NCI-H2196 treated with DMSO at 0.1 percent for 48 hours (cell line): ENCODE results near the gene GAGE13.
"Not testable (repeated sequence)": the region's sequence is repeated elsewhere in the genome, so short reads cannot be mapped to it uniquely, and the experiment has no call there.

Source experiments
- DNase-seq: peaks from one replicate; lab custom pipeline; 2025; ENCODE audit not compliant: unreplicated experiment; lab: John Stamatoyannopoulos, UW

Gene GAGE13, protein sequence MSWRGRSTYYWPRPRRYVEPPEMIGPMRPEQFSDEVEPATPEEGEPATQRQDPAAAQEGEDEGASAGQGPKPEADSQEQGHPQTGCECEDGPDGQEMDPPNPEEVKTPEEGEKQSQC

GRCh38 chrX:49331282-49331681 is at the start of gene GAGE13:
Gene GAGE13 (plus strand): TSS chrX:49331582. CDS start chrX:49332738, 1,156 bp downstream.
- DNase-seq: not testable (repeated sequence)

DNA sequence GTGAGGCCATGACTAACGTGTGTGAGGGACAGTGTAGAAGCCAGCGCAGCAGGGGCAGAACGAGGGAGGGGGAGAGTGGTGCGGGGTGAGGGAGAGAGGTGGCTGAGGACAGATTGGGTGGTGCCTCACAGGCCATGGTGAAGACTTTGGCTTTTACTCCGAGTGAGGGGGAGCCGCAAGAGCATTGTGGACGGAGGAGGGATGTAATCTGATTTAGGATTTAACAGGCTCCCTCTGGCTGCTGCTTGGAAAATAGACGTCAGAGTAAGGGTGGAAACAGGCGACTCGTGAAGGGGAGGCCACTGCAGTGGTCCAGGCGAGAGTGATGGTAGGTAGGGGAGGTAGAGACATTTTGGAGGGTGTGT is 48.8 kb upstream of the GAGE13 start:
- no peak for DNase-seq

GRCh38 chrX:49284212-49284611 is 47.2 kb upstream of the GAGE13 start:
- DNase-seq: no peak

DNA sequence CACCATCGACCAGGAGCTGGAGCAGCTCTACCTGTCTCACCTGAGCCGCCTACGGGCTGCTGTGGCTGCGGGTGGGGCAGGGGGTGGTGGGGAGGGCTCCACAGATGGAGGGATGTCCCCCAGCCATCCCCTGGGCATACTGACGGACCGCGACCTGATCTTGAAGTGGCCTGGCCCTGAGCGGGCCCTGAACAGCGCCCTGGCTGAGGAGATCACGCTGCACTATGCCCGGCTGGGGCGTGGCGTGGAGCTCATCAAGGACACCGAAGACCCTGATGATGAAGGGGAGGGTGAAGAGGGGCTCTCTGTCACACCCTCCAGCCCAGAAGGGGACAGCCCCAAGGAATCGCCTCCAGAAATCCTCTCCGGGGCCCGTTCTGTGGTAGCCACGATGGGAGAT is 45.2 kb upstream of the GAGE13 start:
- no peak for DNase-seq

DNA sequence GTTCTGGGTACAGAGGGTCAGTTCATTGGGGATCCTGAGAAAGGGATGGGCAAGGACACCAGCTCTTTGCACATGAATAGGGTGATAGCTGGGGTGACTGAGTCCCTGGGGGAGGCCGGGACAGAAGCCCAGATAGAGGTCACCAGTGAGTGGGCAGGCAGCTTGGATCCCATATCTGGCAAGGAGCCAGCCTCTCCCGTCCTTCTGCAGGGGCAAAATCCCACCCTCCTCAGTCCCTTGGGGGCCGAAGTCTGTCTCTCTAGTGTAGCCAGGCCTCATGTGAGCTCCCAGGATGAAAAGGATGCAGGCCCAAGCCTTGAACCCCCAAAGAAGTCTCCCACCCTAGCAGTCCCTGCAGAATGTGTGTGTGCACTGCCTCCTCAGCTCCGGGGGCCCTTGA is 44.8 kb upstream of the GAGE13 start:
- no peak for DNase-seq

DNA sequence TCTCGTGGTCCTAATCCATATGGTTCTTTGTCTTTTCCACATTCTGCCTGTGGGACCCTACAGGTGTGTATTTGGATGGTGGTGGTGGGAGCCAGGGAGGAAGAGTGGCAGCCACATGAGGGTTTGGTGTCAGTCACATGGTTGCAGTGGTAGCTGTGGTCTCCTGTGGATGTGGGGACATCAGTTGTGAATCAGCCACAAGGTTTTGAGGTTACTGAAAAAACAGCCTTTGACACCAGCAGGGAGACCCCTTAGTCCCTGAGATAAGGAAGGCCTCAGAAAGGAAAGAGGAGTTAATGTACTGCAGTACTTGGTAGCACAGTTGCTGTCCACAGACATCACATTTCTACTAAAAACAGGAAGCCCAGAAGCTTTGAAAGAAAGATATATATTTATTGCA is 43.7 kb upstream of the GAGE13 start:
- no peak for DNase-seq

DNA sequence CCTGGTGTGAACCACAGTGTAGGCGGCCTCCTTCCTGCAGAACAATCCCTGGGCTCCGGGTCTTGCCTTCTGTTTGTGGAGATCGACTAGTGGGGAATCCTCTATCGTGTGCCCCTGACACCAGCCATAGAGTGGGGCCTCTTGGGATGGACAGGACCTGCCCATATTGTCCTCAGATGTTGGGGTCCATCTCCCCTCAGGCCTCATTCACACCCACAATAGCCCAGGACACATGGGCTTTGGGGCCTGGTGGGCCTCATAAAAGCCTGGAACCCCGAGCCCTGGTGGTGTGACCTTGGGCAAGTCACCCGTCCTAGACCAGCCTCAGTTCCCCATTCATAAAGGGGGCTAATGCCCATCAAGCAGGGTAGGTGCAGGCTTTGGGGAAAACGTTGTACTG is 41.2 kb upstream of the GAGE13 start:
- DNase-seq: no peak

GRCh38 chrX:49291615-49292337 is 39.6 kb upstream of the GAGE13 start:
- no peak for DNase-seq

GRCh38 chrX:49292400-49293362 is 38.7 kb upstream of the GAGE13 start:
- no peak for DNase-seq

DNA sequence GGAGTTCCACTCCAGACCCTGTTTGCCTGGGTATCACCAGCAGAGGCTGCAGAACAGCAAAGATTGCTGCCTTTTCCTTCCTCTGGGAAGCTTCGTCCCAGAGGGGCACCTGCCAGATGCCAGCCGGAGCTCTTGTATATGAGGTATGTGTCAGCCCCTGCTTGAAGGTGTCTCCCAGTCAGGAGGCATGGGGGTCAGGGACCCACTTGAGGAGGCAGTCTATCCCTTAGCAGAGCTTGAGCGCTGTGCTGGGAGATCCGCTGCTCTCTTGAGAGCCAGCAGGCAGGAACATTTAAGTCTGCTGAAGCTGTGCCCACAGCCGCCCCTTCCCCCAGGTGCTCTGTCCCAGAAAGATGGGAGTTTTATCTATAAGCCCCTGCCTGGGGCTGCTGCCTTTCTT is 32.1 kb upstream of the GAGE13 start:
- DNase-seq: not testable (repeated sequence)

DNA sequence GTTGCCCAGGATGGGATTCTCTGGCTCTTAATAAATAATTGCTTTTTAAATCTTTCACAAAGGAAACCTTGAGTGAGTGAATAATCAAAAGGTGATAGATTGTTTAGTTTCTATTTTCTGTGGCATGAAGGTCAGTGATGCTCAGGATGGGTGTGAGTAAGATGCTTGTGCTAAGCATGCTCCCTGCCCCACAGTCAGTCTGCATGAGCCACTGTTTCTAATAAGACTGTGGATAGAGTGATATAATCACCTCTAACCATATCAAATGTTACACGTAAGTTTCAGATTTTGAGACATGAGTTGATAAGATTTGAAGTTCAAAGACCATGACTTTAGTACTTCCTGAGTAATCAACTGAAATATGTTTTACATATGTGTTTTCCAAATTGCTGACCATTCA is 30.7 kb upstream of the GAGE13 start:
- no peak for DNase-seq

- no peak for DNase-seq
Measured at GRCh38 chrX:49303346-49303745, 28.0 kb upstream of the GAGE13 start, which contains the start of gene GAGE10. Gene GAGE10 (plus strand): TSS chrX:49303646. CDS start chrX:49304860, 1,214 bp downstream.

- not testable (repeated sequence) for DNase-seq
Measured at GRCh38 chrX:49307775-49308174, 23.6 kb upstream of the GAGE13 start.

- DNase-seq: no peak
Measured at GRCh38 chrX:49308604-49309269, 22.6 kb upstream of the GAGE13 start.

GRCh38 chrX:49309401-49309981 is 21.9 kb upstream of the GAGE13 start:
- DNase-seq: no peak

- no peak for DNase-seq
Measured at GRCh38 chrX:49310371-49310770, 21.0 kb upstream of the GAGE13 start.

DNA sequence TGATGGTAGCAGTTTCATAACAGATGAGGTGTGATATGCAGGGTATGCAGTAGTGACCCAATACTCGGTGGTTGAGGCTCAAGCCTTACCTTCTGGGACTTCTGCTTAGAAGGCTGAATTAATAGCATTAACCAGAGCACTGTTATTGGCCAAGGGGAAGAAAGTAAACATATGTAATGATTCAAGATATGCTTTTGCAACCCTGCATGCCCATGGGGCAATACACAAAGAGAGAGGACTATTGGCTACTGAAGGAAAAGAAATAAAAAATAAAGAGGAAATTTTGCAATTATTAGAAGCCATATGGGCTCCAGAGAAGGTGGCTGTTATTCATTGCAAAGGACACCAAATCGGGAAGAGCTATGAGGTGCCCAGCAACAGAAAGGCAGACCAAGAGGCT is 19.2 kb upstream of the GAGE13 start:
- DNase-seq: no peak

GRCh38 chrX:49316085-49316484 is 15.3 kb upstream of the GAGE13 start:
- DNase-seq: no peak

DNA sequence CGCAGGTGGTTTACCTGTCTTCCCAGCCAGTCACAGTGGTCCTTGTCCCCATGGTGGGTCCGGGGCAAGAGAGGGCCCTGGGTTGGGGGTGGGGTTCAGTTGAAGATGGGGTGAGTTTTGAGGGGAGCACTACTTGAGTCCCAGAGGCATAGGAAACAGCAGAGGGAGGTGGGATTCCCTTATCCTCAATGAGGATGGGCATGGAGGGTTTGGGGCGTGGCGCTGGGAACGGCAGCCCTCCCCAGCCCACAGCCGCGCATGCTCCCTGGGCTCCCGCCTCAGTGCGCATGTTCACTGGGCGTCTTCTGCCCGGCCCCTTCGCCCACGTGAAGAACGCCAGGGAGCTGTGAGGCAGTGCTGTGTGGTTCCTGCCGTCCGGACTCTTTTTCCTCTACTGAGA is 9.6 kb upstream of the GAGE13 start, which contains the start of gene GAGE12J:
Gene GAGE12J, plus strand, starts transcription at position 301 of the 400 bp plus-strand sequence. CDS start 1,157 bp downstream, outside the sequence.
- DNase-seq: not testable (repeated sequence)

- not testable (repeated sequence) for DNase-seq
Measured at GRCh38 chrX:49322266-49322665, 9.1 kb upstream of the GAGE13 start.

GRCh38 chrX:49323735-49324134 is 7.6 kb upstream of the GAGE13 start:
- DNase-seq: not testable (repeated sequence)
